ENCODE results near the gene DRAXIN.

Gene DRAXIN

GRCh38 chr1:11691302-11691914 lies at the start of gene DRAXIN:
DRAXIN (plus strand) TSS chr1:11691710; CDS start chr1:11706259, 14,549 bp downstream.
- no peak for DNase-seq (ENCODE audit: low read depth)

- DNase-seq (ENCODE audit: low read depth), result no peak
These were observed 49.7 kb upstream of the DRAXIN start for GRCh38 chr1:11641776-11642305.

GRCh38 chr1:11642418-11643017 lies 49.0 kb upstream of the DRAXIN start:
- peak; percentile 52 for DNase-seq (ENCODE audit: low read depth)

- no peak for DNase-seq (ENCODE audit: low read depth)
These were observed 47.7 kb upstream of the DRAXIN start for GRCh38 chr1:11643782-11644181.

- no peak for DNase-seq (ENCODE audit: low read depth)
These were observed 46.2 kb upstream of the DRAXIN start for GRCh38 chr1:11645270-11645669.

GRCh38 chr1:11645670-11646265 lies 45.7 kb upstream of the DRAXIN start:
- DNase-seq (ENCODE audit: low read depth), result peak; percentile 78

- no peak for DNase-seq (ENCODE audit: low read depth)
These were observed 45.2 kb upstream of the DRAXIN start for GRCh38 chr1:11646317-11646716.

GRCh38 chr1:11647333-11647732 lies 44.2 kb upstream of the DRAXIN start:
- no peak for DNase-seq (ENCODE audit: low read depth)

GRCh38 chr1:11648039-11648438 lies 43.5 kb upstream of the DRAXIN start:
- no peak for DNase-seq (ENCODE audit: low read depth)

- no peak for DNase-seq (ENCODE audit: low read depth)
These were observed 42.8 kb upstream of the DRAXIN start for GRCh38 chr1:11648732-11649158.

GRCh38 chr1:11649237-11649623 lies 42.3 kb upstream of the DRAXIN start:
- DNase-seq (ENCODE audit: low read depth), result no peak

GRCh38 chr1:11649624-11650330 lies 41.7 kb upstream of the DRAXIN start:
- no peak for DNase-seq (ENCODE audit: low read depth)

- DNase-seq (ENCODE audit: low read depth), result peak; percentile 57
These were observed 41.0 kb upstream of the DRAXIN start for GRCh38 chr1:11650331-11650991.

GRCh38 chr1:11651017-11651416 lies 40.5 kb upstream of the DRAXIN start:
- no peak for DNase-seq (ENCODE audit: low read depth)

- no peak for DNase-seq (ENCODE audit: low read depth)
These were observed 39.2 kb upstream of the DRAXIN start for GRCh38 chr1:11652203-11652780.

- DNase-seq (ENCODE audit: low read depth), result no peak
These were observed 38.2 kb upstream of the DRAXIN start for GRCh38 chr1:11653101-11653860.

- DNase-seq (ENCODE audit: low read depth), result no peak
These were observed 37.7 kb upstream of the DRAXIN start for GRCh38 chr1:11653861-11654136.

- DNase-seq (ENCODE audit: low read depth), result peak; percentile 64
These were observed 37.2 kb upstream of the DRAXIN start, which contains the start of the genes FBXO2 and FBXO44 for GRCh38 chr1:11654137-11654938. FBXO2 (minus strand) TSS chr1:11654429; CDS start chr1:11654340, 89 bp downstream. FBXO44 (plus strand) TSS chr1:11654877; CDS start chr1:11655836, 959 bp downstream.

GRCh38 chr1:11654939-11655808 lies 36.3 kb upstream of the DRAXIN start:
- DNase-seq (ENCODE audit: low read depth), result no peak
